T-helper 2 cell treated with Interferon-gamma antibody and Interleukin-4, amounts not matched to agents 5 μg/mL and 100 μg/mL, for 36 hours (primary cell): ENCODE data around the gene PLK3.
"Not testable (repeated sequence)": the region's sequence is repeated elsewhere in the genome, so short reads cannot be mapped to it uniquely, and the experiment has no call there.

Source experiments
- DNase-seq: peaks from one replicate; pipeline ENCODE4 v3.0.0; 2021; ENCODE audit warnings: low spot score
- H3K27ac Mint-ChIP-seq: one replicate; pipeline ENCODE4 v1.8.0; 2021; ENCODE audit warnings: mild to moderate bottlenecking, mixed read lengths
- H3K27me3 Mint-ChIP-seq: one replicate; pipeline ENCODE4 v1.8.0; 2021; ENCODE audit warnings: low read depth, mixed read lengths
- H3K36me3 Mint-ChIP-seq: one replicate; pipeline ENCODE4 v1.8.0; 2021; ENCODE audit warnings: low read depth, mixed read lengths
- H3K4me1 Mint-ChIP-seq: one replicate; pipeline ENCODE4 v1.8.0; 2021; ENCODE audit warnings: low read depth, mixed read lengths
- H3K4me3 Mint-ChIP-seq: one replicate; pipeline ENCODE4 v1.8.0; 2022; ENCODE audit warnings: mild to moderate bottlenecking, moderate library complexity, mixed read lengths
- H3K9me3 Mint-ChIP-seq: one replicate; pipeline ENCODE4 v1.8.0; 2021; ENCODE audit warnings: mixed read lengths

PLK3 gene

GRCh38 chr1:44799770-44800584 lies at the start of gene PLK3:
Gene PLK3 (plus strand): TSS chr1:44800377. CDS start chr1:44800464, 87 bp downstream.
- Mint-ChIP-seq H3K9me3 (no peaks in the 10 kb centered on the region), H3K27me3 (no peaks in the 10 kb centered on the region), H3K27ac (peak within 1 kb of the TSS; percentile 100), H3K36me3 (peaks cover 35% of the 10 kb centered on the region), H3K4me3 (peak within 1 kb of the TSS; percentile 99), H3K4me1 (peaks cover 26% of the 10 kb centered on the region)
- peak; percentile 96 for DNase-seq

- DNase-seq, result no peak
- no peaks in the 10 kb centered on the region for H3K27me3 Mint-ChIP-seq
- H3K36me3 Mint-ChIP-seq, result peaks cover 70% of the 10 kb centered on the region
- H3K27ac Mint-ChIP-seq, result no peak overlapping the region
- no peak overlapping the region for H3K4me3 Mint-ChIP-seq
- H3K4me1 Mint-ChIP-seq, result peaks cover 4% of the 10 kb centered on the region
- no peaks in the 10 kb centered on the region for H3K9me3 Mint-ChIP-seq
Measured at GRCh38 chr1:44757420-44757819, 42.8 kb upstream of the PLK3 start.

- H3K27ac Mint-ChIP-seq, result no peak overlapping the region
- no peaks in the 10 kb centered on the region for H3K9me3 Mint-ChIP-seq
- no peak for DNase-seq
- peaks cover 4% of the 10 kb centered on the region for H3K4me1 Mint-ChIP-seq
- no peak overlapping the region for H3K4me3 Mint-ChIP-seq
- H3K27me3 Mint-ChIP-seq, result no peaks in the 10 kb centered on the region
- H3K36me3 Mint-ChIP-seq, result peaks cover 71% of the 10 kb centered on the region
Measured at GRCh38 chr1:44759077-44759476, 41.1 kb upstream of the PLK3 start.

GRCh38 chr1:44760876-44761275 lies 39.3 kb upstream of the PLK3 start:
- Mint-ChIP-seq H3K9me3 (no peaks in the 10 kb centered on the region), H3K4me3 (no peak overlapping the region), H3K36me3 (peaks cover 65% of the 10 kb centered on the region), H3K27ac (no peak overlapping the region), H3K4me1 (peaks cover 4% of the 10 kb centered on the region), H3K27me3 (no peaks in the 10 kb centered on the region)
- DNase-seq, result no peak

- H3K4me1 Mint-ChIP-seq, H3K27ac Mint-ChIP-seq, H3K4me3 Mint-ChIP-seq, H3K9me3 Mint-ChIP-seq, DNase-seq, H3K27me3 Mint-ChIP-seq: not testable (repeated sequence)
- H3K36me3 Mint-ChIP-seq, result peaks cover 36% of the 10 kb centered on the region
Measured at GRCh38 chr1:44766421-44766820, 33.8 kb upstream of the PLK3 start.

GRCh38 chr1:44775078-44775929 lies 24.9 kb upstream of the PLK3 start, which contains the start of gene RPS8:
Gene RPS8 (plus strand): TSS chr1:44775540. CDS start chr1:44775597, 57 bp downstream.
- peaks cover 46% of the 10 kb centered on the region for H3K36me3 Mint-ChIP-seq
- DNase-seq, result peak; percentile 90

GRCh38 chr1:44775930-44776729 lies 24.0 kb upstream of the PLK3 start:
- H3K27ac Mint-ChIP-seq, result peak overlapping the region; percentile 94
- H3K4me1 Mint-ChIP-seq, result peaks cover 30% of the 10 kb centered on the region
- peak overlapping the region; percentile 94 for H3K4me3 Mint-ChIP-seq
- no peaks in the 10 kb centered on the region for H3K27me3 Mint-ChIP-seq
- H3K9me3 Mint-ChIP-seq, result no peaks in the 10 kb centered on the region
- DNase-seq, result peak; percentile 27
- H3K36me3 Mint-ChIP-seq, result peaks cover 55% of the 10 kb centered on the region

More at GRCh38 chr1:44775078-44775929, 24.9 kb upstream of the PLK3 start, which contains the start of gene RPS8:
- no peaks in the 10 kb centered on the region for H3K27me3 Mint-ChIP-seq
- no peaks in the 10 kb centered on the region for H3K9me3 Mint-ChIP-seq
- H3K4me3 Mint-ChIP-seq, result peak within 1 kb of the TSS; percentile 94
- peak within 1 kb of the TSS; percentile 98 for H3K27ac Mint-ChIP-seq
- peaks cover 27% of the 10 kb centered on the region for H3K4me1 Mint-ChIP-seq

GRCh38 chr1:44776730-44777068 lies 23.5 kb upstream of the PLK3 start:
- peaks cover 60% of the 10 kb centered on the region for H3K36me3 Mint-ChIP-seq
- peak overlapping the region; percentile 94 for H3K4me3 Mint-ChIP-seq
- no peaks in the 10 kb centered on the region for H3K9me3 Mint-ChIP-seq
- no peak for DNase-seq
- peaks cover 31% of the 10 kb centered on the region for H3K4me1 Mint-ChIP-seq
- H3K27ac Mint-ChIP-seq, result peak overlapping the region; percentile 94
- no peaks in the 10 kb centered on the region for H3K27me3 Mint-ChIP-seq

GRCh38 chr1:44777547-44777946 lies 22.6 kb upstream of the PLK3 start:
- Mint-ChIP-seq H3K36me3 (peaks cover 64% of the 10 kb centered on the region), H3K27ac (peak overlapping the region; percentile 62), H3K27me3 (no peaks in the 10 kb centered on the region), H3K4me3 (peak overlapping the region; percentile 94), H3K9me3 (no peaks in the 10 kb centered on the region), H3K4me1 (peaks cover 31% of the 10 kb centered on the region)
- no peak for DNase-seq

GRCh38 chr1:44777969-44778635 lies 22.1 kb upstream of the PLK3 start:
- Mint-ChIP-seq H3K4me1 (peaks cover 31% of the 10 kb centered on the region), H3K27ac (peak overlapping the region; percentile 62), H3K4me3 (peak overlapping the region; percentile 94), H3K9me3 (no peaks in the 10 kb centered on the region), H3K27me3 (no peaks in the 10 kb centered on the region), H3K36me3 (peaks cover 67% of the 10 kb centered on the region)
- DNase-seq, result no peak

GRCh38 chr1:44778705-44779576 lies 21.2 kb upstream of the PLK3 start:
- no peak for DNase-seq
- peak overlapping the region; percentile 94 for H3K4me3 Mint-ChIP-seq
- peak overlapping the region; percentile 49 for H3K27ac Mint-ChIP-seq

GRCh38 chr1:44780583-44781121 lies 19.5 kb upstream of the PLK3 start:
- peaks cover 67% of the 10 kb centered on the region for H3K36me3 Mint-ChIP-seq
- no peaks in the 10 kb centered on the region for H3K9me3 Mint-ChIP-seq
- peaks cover 39% of the 10 kb centered on the region for H3K4me1 Mint-ChIP-seq
- H3K27me3 Mint-ChIP-seq, result no peaks in the 10 kb centered on the region
- no peak overlapping the region for H3K4me3 Mint-ChIP-seq
- H3K27ac Mint-ChIP-seq, result peak overlapping the region; percentile 45
- DNase-seq, result no peak

More at GRCh38 chr1:44778705-44779576, 21.2 kb upstream of the PLK3 start:
- Mint-ChIP-seq H3K9me3 (no peaks in the 10 kb centered on the region), H3K36me3 (peaks cover 71% of the 10 kb centered on the region), H3K4me1 (peaks cover 36% of the 10 kb centered on the region), H3K27me3 (no peaks in the 10 kb centered on the region)
